AG04449 (cell line): ENCODE measurements around the gene IQGAP2.

Experiments
- CTCF ChIA-PET: fragments of 350-600 bp; formaldehyde crosslinking; extraction: SDS; loops from one replicate; lab custom pipeline; 2021; ENCODE audit warnings: antibody characterized with exemption; lab: Yijun Ruan, JAX
- POLR2A ChIA-PET: fragments of 400-600, 350-600 bp; formaldehyde crosslinking; extraction: SDS; loops from one replicate; lab custom pipeline; 2020; ENCODE audit warnings: antibody characterized with exemption, inconsistent platforms; lab: Yijun Ruan, JAX
- DNase-seq: peaks from one replicate; pipeline ENCODE4 v3.0.0-alpha.2; 2010; ENCODE audit warnings: low read depth, low spot score
- H3K4me3 ChIP-seq: 2 replicates; pipeline ENCODE4 v1.5.1; 2011; ENCODE audit warnings: low read depth, mild to moderate bottlenecking, control low read depth, low read length
- CTCF ChIP-seq: IDR thresholded peaks from one replicate; pipeline ENCODE4 v1.5.1; 2011; ENCODE audit warnings: mild to moderate bottlenecking, moderate library complexity, low read length, control low read depth, inconsistent platforms; ENCODE audit not compliant: insufficient read depth; ENCODE audit errors: missing control alignments

The IQGAP2 gene

GRCh38 chr5:76652809-76653414, 249.8 kb downstream of the IQGAP2 start:
- POLR2A ChIA-PET, result no interaction called here

GRCh38 chr5:76657091-76657490, 254.0 kb downstream of the IQGAP2 start:
- no peak overlapping the region for H3K4me3 ChIP-seq
- POLR2A ChIA-PET, result no interaction called here
- DNase-seq, result no peak
- CTCF ChIA-PET, result interaction anchor here (0.7 to 11.6 kb wide), 3 partner anchors 13 to 118 kb away, joined by 3 to 67 read pairs (median 3); no protein-coding TSS in a partner anchor
- no peak for TF ChIP-seq CTCF

More at GRCh38 chr5:76652809-76653414, 249.8 kb downstream of the IQGAP2 start:
- CTCF ChIA-PET, result interaction anchor here (1.1 to 11.6 kb wide), 6 partner anchors 11 to 122 kb away, joined by 3 to 67 read pairs (median 14); no protein-coding TSS in a partner anchor
- H3K4me3 ChIP-seq, result no peak overlapping the region
- TF ChIP-seq CTCF, result no peak
- no peak for DNase-seq

- POLR2A ChIA-PET, result no interaction called here
Measured at GRCh38 chr5:76657683-76658311, 254.7 kb downstream of the IQGAP2 start.

GRCh38 chr5:76660360-76660759, 257.3 kb downstream of the IQGAP2 start:
- H3K4me3 ChIP-seq, result no peak overlapping the region
- no peak for DNase-seq
- ChIA-PET CTCF (interaction anchor here (1.5 to 1.7 kb wide), 2 partner anchors 58 to 114 kb away, joined by 4 to 6 read pairs; no protein-coding TSS in a partner anchor), POLR2A (no interaction called here)
- no peak for TF ChIP-seq CTCF

More at GRCh38 chr5:76657683-76658311, 254.7 kb downstream of the IQGAP2 start:
- TF ChIP-seq CTCF, result no peak
- no peak overlapping the region for H3K4me3 ChIP-seq
- DNase-seq, result no peak
- CTCF ChIA-PET, result interaction anchor here (0.6 to 11.6 kb wide), 3 partner anchors 12 to 56 kb away, joined by 3 to 67 read pairs (median 3); no protein-coding TSS in a partner anchor

- DNase-seq, result no peak
- POLR2A ChIA-PET, result no interaction called here
- no peak overlapping the region for H3K4me3 ChIP-seq
- CTCF ChIA-PET, result no interaction called here
- TF ChIP-seq CTCF, result no peak
Measured at GRCh38 chr5:76662521-76662920, 259.4 kb downstream of the IQGAP2 start.

- DNase-seq, result no peak
- ChIA-PET POLR2A (no interaction called here), CTCF (interaction anchor here (1.5 kb wide), 1 partner anchor 10 kb away, joined by 3 read pairs; no protein-coding TSS in a partner anchor)
- H3K4me3 ChIP-seq, result no peak overlapping the region
- no peak for TF ChIP-seq CTCF
Measured at GRCh38 chr5:76663573-76663972, 260.5 kb downstream of the IQGAP2 start.
